ENCODE data around the gene PPP6C. TPM values are rescaled to one million over a fixed set of nuclear protein-coding genes. Genes with fewer than 3 reads are reported as not detected.
"Not testable (repeated sequence)": the region's sequence is repeated elsewhere in the genome, so short reads cannot be mapped to it uniquely, and the experiment has no call there.

Gene PPP6C
- total and polyA plus RNA-seq, 2 donors = 19.9 to 20.8 TPM

DNA sequence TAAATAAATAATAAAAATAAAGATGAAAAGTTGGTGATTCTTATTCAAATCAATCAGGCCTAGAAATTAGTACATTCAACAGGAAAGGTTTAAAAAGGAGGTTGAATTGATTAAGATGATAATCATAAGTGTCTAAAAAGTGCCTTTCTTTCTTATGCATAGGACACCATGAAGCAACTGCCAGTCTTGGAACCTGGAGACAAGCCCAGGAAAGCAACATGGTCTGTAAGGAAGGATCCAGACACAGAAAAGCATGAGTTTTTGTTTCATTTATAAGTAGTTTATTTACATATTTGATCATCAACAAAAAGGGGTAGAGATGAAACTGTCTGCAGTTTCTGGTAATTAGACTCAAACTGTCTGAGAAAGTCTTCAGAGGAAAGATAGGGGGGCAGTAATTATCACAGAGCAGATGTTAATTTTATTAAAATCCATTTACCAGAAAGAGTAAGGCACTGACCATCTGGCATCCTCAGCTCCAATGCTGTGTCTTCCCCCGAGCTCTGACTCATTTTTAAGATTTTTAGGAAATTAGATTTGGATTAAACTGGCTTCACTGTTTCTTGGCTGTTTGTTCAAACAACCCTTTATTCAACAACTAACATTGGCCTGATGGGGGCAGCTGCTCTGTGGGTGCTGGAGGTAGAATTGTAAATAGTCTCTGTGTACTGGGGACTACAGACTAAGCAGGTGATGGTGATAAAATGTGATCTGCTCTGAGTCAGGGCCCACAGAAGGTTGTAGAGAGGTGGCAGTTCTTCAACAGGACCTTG is 13.4 kb upstream of the PPP6C start:
- no peak for DNase-seq (ENCODE audit: extremely low spot score)
- Histone ChIP-seq H3K36me3 (ENCODE audit: insufficient read depth) (peaks cover 5% of the 10 kb centered on the region), H3K4me1 (ENCODE audit: insufficient read depth) (no peaks in the 10 kb centered on the region), H3K27ac (ENCODE audit: low read depth) (no peak overlapping the region), H3K4me3 (ENCODE audit: low read depth, low read length) (no peak overlapping the region)
- WGBS = 80% methylated on average over 1 of the region's 1 CpG

DNA sequence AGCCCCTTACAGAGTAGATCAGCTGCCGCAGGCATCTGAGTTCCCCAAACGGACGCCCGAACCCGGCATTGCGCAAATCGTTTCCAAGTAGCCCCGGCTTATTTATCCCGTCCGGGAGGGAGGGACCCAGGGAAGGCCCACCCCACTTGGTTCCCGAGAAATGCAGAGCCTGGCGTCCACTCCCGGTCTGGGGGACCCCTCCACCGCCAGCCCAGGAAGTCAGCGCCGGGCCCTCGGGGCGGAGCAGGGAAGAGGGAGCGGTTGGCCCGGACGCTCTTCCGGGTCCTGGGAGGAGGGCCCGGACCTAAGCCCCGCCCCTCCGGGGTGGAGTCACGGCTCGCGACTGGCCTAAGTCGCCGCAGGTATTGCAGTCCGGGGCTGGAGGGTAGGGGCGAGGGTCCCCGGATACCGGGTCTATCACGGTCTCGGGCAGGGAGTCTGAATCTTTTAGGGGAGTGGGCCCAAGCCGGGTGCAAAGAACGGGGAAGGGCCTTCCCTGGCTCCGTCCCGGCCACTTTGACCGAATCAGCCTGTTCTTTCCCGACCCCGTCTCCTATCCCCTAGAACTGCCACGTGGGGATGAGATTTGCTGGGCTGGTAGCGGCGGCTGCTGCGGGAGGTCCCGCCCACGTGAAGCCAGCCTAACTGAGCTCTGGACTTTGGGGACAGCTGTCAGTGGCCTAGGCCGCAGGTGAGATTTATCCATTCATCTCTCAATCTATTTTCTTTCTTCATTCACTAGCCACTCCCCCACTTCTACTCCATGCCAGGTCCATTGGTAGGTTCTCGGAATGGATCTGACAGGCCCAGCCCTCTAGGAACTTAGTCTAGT is 10.8 kb upstream of the PPP6C start, which contains the start of gene RABEPK:
TSS of gene RABEPK (plus strand) at position 327 of the 832 bp plus-strand sequence. CDS start 2,472 bp downstream, outside the sequence.
- Histone ChIP-seq H3K27ac (ENCODE audit: low read depth) (peak within 1 kb of the TSS; percentile 93), H3K4me3 (ENCODE audit: low read depth, low read length) (peak within 1 kb of the TSS; percentile 61), H3K4me1 (ENCODE audit: insufficient read depth) (no peaks in the 10 kb centered on the region), H3K36me3 (ENCODE audit: insufficient read depth) (peaks cover 2% of the 10 kb centered on the region)
- DNase-seq (ENCODE audit: extremely low spot score) = peak; percentile 85
- WGBS = under 1% methylated on average over 51 of the region's 51 CpGs

DNA sequence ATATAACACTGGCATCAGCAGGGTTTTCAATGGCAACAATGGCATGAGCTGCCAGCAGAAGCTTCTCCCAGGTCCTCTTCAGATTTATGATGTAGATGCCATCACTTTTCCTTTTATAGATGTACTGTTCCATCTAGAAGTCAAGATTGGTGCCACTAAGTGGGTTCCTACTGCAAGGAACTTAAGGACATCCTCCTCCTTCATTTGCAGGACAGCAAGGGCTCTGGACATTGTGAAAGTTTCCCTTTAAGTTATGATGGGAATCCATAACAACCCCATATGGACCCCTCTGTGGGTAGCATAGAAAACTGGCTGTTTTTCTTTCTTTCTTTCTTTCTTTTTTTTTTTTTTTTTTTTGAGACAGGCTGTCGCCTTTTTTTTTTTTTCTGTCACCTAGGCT is 6.0 kb upstream of the PPP6C start:
- not testable (repeated sequence) for H3K36me3 ChIP-seq (ENCODE audit: insufficient read depth); H3K27ac ChIP-seq (ENCODE audit: low read depth); H3K4me3 ChIP-seq (ENCODE audit: low read depth, low read length); DNase-seq (ENCODE audit: extremely low spot score); H3K4me1 ChIP-seq (ENCODE audit: insufficient read depth)
- WGBS = 100% methylated on average over 1 of the region's 1 CpG

DNA sequence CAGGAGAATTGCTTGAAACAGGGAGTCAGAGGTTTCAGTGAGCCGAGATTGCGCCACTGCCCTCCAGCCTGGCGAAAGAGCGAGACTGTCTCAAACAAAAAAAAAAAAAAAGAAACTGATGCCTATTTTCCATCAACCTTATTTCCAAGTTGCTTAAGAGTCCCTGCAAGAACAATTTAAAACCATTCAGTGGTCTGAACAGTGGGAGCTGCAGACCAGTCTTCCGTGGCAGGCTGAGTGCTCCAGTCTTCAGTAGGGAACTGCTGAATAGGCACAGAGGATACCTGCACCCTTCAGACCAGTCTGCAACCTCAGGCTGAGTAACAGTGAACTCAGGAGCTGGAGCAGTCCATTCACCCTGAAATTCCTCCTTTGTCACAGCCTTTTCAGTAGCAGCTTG is 4.9 kb upstream of the PPP6C start:
- not testable (repeated sequence) for H3K4me3 ChIP-seq (ENCODE audit: low read depth, low read length); H3K27ac ChIP-seq (ENCODE audit: low read depth); H3K4me1 ChIP-seq (ENCODE audit: insufficient read depth); DNase-seq (ENCODE audit: extremely low spot score); H3K36me3 ChIP-seq (ENCODE audit: insufficient read depth)
- WGBS = 90% methylated on average over 5 of the region's 5 CpGs

DNA sequence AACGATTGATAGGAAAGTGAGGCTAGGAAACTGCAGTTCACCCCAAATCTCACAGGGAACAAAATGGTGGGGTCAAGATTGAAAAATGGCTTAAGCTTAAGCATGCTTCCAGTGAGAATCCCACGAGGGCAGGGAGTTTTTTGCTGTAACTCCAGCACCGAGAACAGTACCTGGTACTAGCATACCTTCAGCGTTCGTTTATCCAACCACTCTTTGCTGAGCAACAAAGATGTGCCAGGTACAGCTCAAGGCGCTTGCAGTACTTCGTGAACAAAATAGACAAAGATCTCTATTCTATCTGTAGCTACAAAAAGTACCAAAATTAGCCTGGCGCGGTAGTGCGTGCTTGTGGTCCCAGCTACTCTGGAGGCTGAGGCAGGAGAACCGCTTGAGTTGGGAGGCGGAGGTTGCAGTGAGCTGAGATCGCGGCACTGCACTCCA is 778 bp upstream of the PPP6C start:
- Histone ChIP-seq H3K36me3 (ENCODE audit: insufficient read depth) (no peaks in the 10 kb centered on the region), H3K4me1 (ENCODE audit: insufficient read depth) (no peaks in the 10 kb centered on the region), H3K4me3 (ENCODE audit: low read depth, low read length) (peak overlapping the region; percentile 96), H3K27ac (ENCODE audit: low read depth) (no peak overlapping the region)
- DNase-seq (ENCODE audit: extremely low spot score) = no peak
- 54% methylated on average over 14 of the region's 14 CpGs for WGBS

DNA sequence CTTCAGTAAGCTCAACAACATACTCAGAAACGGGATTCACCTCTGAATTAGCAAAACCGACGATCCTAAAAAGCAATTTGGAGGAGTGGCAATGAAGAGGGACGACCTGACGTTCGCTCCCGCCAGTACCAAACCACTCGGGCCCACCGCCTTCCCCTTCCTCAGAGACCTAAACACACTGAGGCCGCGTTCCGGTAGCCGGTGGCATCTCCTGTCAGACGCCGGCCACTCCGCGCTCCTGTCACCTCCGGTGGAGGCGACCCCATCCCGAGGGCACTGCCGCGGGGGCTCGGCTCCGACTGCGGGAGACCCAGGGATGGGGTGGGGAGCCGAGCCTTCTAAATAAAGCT is 617 bp downstream of the PPP6C start:
- Histone ChIP-seq H3K4me1 (ENCODE audit: insufficient read depth) (no peaks in the 10 kb centered on the region), H3K4me3 (ENCODE audit: low read depth, low read length) (peak overlapping the region; percentile 96), H3K36me3 (ENCODE audit: insufficient read depth) (no peaks in the 10 kb centered on the region), H3K27ac (ENCODE audit: low read depth) (peak overlapping the region; percentile 95)
- DNase-seq (ENCODE audit: extremely low spot score) = no peak
- 0% methylated on average over 26 of the region's 26 CpGs for whole genome bisulfite sequencing

DNA sequence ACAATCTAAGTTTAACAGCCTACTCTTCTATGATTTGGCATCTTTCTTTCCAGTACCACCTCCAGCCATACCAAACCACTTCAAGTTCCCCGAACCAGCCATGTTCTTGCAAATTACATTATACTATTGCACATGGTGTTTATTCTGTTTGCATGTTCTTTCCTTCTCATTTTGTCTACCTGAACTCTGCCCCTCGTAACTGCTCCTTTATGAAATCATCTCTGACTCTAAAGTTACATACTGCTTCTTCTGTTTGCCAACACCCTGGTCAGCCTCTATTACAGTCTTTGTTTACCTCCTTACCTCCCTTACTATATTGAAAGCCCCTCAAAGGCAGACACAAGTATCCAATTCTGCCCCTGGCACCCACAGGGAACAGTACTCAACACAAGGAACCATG is 6.0 kb downstream of the PPP6C start:
- no peak for DNase-seq (ENCODE audit: extremely low spot score)
- no peaks in the 10 kb centered on the region for H3K4me1 ChIP-seq (ENCODE audit: insufficient read depth)
- H3K27ac ChIP-seq (ENCODE audit: low read depth) = no peak overlapping the region
- no peaks in the 10 kb centered on the region for H3K36me3 ChIP-seq (ENCODE audit: insufficient read depth)
- 90% methylated on average over 2 of the region's 2 CpGs for WGBS
- H3K4me3 ChIP-seq (ENCODE audit: low read depth, low read length) = no peak overlapping the region

DNA sequence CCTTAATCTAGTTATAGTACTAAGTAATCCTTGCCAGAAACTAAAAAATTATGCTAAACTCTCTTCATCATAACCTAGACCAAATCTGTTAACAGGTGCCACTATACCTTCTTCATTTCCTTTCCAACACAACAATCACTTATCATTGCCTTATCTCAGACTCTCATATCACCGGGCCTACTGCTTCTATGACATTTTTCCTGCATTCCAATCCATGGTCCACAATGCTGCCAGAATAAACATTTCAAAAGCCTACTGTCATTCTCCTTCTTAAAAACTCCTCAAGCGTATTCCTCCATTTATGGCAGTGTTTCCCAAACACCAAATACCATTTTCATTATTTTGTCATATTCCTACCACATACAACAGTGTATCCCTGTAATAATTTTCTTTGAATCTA is 6.5 kb downstream of the PPP6C start:
- no peak for DNase-seq (ENCODE audit: extremely low spot score)
- Histone ChIP-seq H3K4me3 (ENCODE audit: low read depth, low read length) (no peak overlapping the region), H3K4me1 (ENCODE audit: insufficient read depth) (no peaks in the 10 kb centered on the region), H3K36me3 (ENCODE audit: insufficient read depth) (no peaks in the 10 kb centered on the region), H3K27ac (ENCODE audit: low read depth) (no peak overlapping the region)
- WGBS = 52% methylated on average over 2 of the region's 2 CpGs

DNA sequence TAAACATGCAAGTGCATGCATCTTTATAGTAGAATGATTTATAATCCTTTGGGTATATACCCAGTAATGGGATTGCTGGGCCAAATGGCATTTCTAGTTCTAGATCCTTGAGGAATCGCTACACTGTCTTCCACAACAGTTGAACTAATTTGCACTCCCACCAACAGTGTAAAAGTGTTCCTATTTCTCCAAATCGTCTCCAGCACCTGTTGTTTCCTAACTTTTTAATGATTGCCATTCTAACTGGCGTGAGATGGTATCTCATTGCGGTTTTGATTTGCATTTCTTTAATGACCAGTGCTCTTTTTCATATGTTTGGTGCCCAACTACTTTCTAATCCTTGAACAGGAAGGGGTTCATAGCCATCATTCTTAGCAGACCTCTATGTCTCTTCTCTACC is 7.8 kb downstream of the PPP6C start:
- H3K36me3 ChIP-seq (ENCODE audit: insufficient read depth); H3K4me1 ChIP-seq (ENCODE audit: insufficient read depth); H3K4me3 ChIP-seq (ENCODE audit: low read depth, low read length); DNase-seq (ENCODE audit: extremely low spot score); H3K27ac ChIP-seq (ENCODE audit: low read depth): not testable (repeated sequence)
- WGBS = 93% methylated on average over 4 of the region's 4 CpGs

DNA sequence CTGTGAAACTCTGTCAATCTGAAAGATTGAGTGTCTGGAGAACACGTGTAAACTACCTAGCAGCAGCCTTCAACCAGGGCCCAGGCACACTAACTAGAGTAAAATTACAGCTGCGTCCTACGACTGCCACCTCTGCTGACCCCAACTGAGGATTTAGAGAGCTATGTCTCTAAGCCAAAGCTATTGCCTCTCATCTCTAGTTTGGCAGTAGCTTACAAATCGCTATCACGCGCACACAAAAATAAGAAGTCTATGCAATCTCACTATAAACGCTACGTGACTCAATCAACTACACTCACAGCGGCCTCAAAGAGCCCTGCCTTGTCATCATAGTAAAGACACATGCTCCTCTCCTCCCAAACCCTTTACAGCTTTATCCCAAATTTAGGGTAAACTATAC is 8.7 kb downstream of the PPP6C start:
- no peak overlapping the region for H3K4me3 ChIP-seq (ENCODE audit: low read depth, low read length)
- WGBS = 82% methylated on average over 9 of the region's 9 CpGs
- no peaks in the 10 kb centered on the region for H3K36me3 ChIP-seq (ENCODE audit: insufficient read depth)
- no peak overlapping the region for H3K27ac ChIP-seq (ENCODE audit: low read depth)
- no peaks in the 10 kb centered on the region for H3K4me1 ChIP-seq (ENCODE audit: insufficient read depth)
- DNase-seq (ENCODE audit: extremely low spot score) = no peak

DNA sequence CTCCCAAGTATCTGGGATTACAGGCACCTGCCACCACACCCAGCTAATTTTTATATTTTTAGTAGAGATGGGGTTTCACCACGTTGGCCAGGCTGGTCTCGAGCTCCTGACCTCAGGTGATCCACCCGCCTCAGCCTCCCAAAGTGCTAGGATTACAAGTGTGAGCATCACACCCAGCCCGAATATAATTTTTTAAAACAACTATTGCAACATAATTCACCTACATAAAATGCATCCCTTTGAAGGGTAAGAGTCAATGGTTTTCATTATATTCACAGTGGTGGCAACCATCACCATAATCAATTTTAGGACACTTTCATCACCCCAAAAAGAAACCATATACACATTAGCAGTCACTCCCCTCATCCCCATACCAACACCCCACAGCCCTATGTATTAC is 9.8 kb downstream of the PPP6C start:
- WGBS = 93% methylated on average over 4 of the region's 4 CpGs
- not testable (repeated sequence) for DNase-seq (ENCODE audit: extremely low spot score); H3K27ac ChIP-seq (ENCODE audit: low read depth); H3K4me1 ChIP-seq (ENCODE audit: insufficient read depth); H3K36me3 ChIP-seq (ENCODE audit: insufficient read depth); H3K4me3 ChIP-seq (ENCODE audit: low read depth, low read length)

DNA sequence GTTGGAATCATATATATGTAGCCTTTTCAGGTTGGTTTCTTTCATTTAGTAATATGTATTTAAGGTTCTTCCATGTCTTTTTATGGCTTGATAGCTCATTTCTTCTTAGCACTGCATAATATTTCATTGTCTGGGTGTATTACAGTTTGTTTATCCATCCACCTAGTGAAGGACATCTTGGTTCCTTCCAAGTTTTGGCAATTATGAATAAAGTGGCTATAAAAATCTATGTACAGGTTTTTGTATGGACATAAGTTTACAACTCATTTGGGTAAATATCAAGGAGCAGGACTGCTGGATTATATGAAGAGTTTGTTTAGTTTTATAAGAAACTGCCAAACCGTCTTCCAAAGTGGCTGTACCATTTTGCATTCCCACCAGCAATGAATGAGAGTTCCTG is 11.7 kb downstream of the PPP6C start:
- DNase-seq (ENCODE audit: extremely low spot score) = no peak
- Histone ChIP-seq H3K36me3 (ENCODE audit: insufficient read depth) (no peaks in the 10 kb centered on the region), H3K4me1 (ENCODE audit: insufficient read depth) (no peaks in the 10 kb centered on the region), H3K4me3 (ENCODE audit: low read depth, low read length) (no peak overlapping the region), H3K27ac (ENCODE audit: low read depth) (no peak overlapping the region)
- 79% methylated on average over 1 of the region's 1 CpG for WGBS

DNA sequence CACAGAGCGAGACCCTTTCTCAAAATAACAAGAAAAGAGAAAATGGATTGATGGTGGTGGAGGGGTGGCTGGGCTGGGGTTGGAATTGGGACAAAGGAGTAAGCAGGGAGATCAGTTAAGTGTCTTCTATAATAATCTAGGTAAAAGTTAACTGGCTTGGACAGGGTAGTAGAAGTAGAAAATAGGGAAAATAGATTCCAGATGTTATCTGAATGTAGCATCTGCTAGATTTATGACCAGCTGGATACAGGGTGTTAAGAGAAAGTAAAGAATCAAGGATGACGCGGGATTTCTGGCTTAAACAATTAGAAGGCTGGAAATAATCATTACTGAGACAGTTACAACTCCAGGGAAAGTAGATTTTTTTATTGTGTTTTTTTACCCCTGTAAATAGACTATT is 13.0 kb downstream of the PPP6C start:
- H3K4me1 ChIP-seq (ENCODE audit: insufficient read depth) = no peaks in the 10 kb centered on the region
- no peak for DNase-seq (ENCODE audit: extremely low spot score)
- no peak overlapping the region for H3K4me3 ChIP-seq (ENCODE audit: low read depth, low read length)
- 56% methylated on average over 3 of the region's 3 CpGs for WGBS
- H3K36me3 ChIP-seq (ENCODE audit: insufficient read depth) = no peaks in the 10 kb centered on the region
- H3K27ac ChIP-seq (ENCODE audit: low read depth) = no peak overlapping the region

Data from urinary bladder (tissue), 4 donors.